Lung (tissue), 16 donors: Measurements from ENCODE around the gene OR8J1. TPM values are rescaled to one million over a fixed set of nuclear protein-coding genes. Genes with fewer than 3 reads are reported as not detected.

Experiments
- ATAC-seq: fragments of 200-7000 bp; cut with Tn5 transposase; one replicate; pipeline ENCODE4 v1.9.1; 2020; ENCODE audit warnings: moderate number of reproducible peaks; ENCODE audit not compliant: insufficient read depth, low FRiP score
- DNase-seq, 3 donors: peaks; one replicate each; pipeline ENCODE4 v3.0.0-alpha.2; 2013 to 2017
- H3K27ac ChIP-seq, 2 donors: one replicate each; pipeline ENCODE4 v1.5.1; 2013; ENCODE audit warnings: mild to moderate bottlenecking in 2 of 2, moderate library complexity in 2 of 2, control low read depth in 1 of 2, inconsistent platforms in 1 of 2, low read depth in 1 of 2, low read length in 1 of 2
- H3K27me3 ChIP-seq, 3 donors: one replicate each; pipeline ENCODE4 v1.5.1; 2013; ENCODE audit warnings: low read length in 2 of 3; ENCODE audit not compliant: control insufficient read depth in 3 of 3, insufficient read depth in 3 of 3
- H3K36me3 ChIP-seq, 4 donors: one replicate each; pipeline ENCODE4 v1.5.1; 2013; ENCODE audit warnings: low read length in 4 of 4, mild to moderate bottlenecking in 1 of 4, moderate library complexity in 1 of 4; ENCODE audit not compliant: control insufficient read depth in 4 of 4, insufficient read depth in 4 of 4
- H3K4me1 ChIP-seq, 5 donors: one replicate each; pipeline ENCODE4 v1.5.1; 2013; ENCODE audit warnings: low read length in 5 of 5, mild to moderate bottlenecking in 2 of 5, moderate library complexity in 1 of 5; ENCODE audit not compliant: control insufficient read depth in 5 of 5, insufficient read depth in 5 of 5
- H3K4me3 ChIP-seq: one replicate; pipeline ENCODE4 v1.5.1; 2013; ENCODE audit warnings: mild to moderate bottlenecking, control low read depth, moderate library complexity
- H3K9ac ChIP-seq, 2 donors: one replicate each; pipeline ENCODE4 v1.5.1; 2013; ENCODE audit warnings: low read length in 2 of 2, control low read depth in 1 of 2; ENCODE audit not compliant: insufficient read depth in 1 of 2
- H3K9me3 ChIP-seq, 4 donors: one replicate each; pipeline ENCODE4 v1.5.1; 2013; ENCODE audit warnings: low read length in 3 of 4, mild to moderate bottlenecking in 1 of 4, moderate library complexity in 1 of 4; ENCODE audit not compliant: control insufficient read depth in 4 of 4, insufficient read depth in 3 of 4
- CTCF ChIP-seq: IDR thresholded peaks from 2 replicates; pipeline ENCODE4 v1.5.1; 2012; ENCODE audit warnings: mild to moderate bottlenecking; ENCODE audit errors: control extremely low read depth, extremely low read depth
- WGBS, 2 donors: extraction: QIAGEN DNeasy Blood & Tissue Kit; methylation state at CpG; one replicate each; pipeline ENCODE4 v1.1.7; 2013; 5-methylcytosine and 5-hydroxymethylcytosine counted together
- long read RNA-seq, 5 donors: transcript quantifications; one replicate each; lab custom pipeline, GENCODE V29; 2026
- polyA plus RNA-seq, 2 donors: library from polyadenylated mRNA; stranded (reverse); fragments of 200-250 nt; gene quantifications; one replicate each; pipeline ENCODE4 v1.2.1, GENCODE V29; 2013
- total RNA-seq, 2 donors: library from RNA; depleted of rRNA in 1 of 2; stranded (reverse); fragments of >200 nt in 1 of 2; gene quantifications; one replicate each; pipeline ENCODE4 v1.2.1, GENCODE V29; 2014 to 2021
- donor health status: control.
- donor health status: control.
- donor health status: Bipolar disorder and iron deficiency.
- donor health status: healthy.
- donor health status: DM: yes; HTN: yes; CAD: no.

The OR8J1 gene, protein sequence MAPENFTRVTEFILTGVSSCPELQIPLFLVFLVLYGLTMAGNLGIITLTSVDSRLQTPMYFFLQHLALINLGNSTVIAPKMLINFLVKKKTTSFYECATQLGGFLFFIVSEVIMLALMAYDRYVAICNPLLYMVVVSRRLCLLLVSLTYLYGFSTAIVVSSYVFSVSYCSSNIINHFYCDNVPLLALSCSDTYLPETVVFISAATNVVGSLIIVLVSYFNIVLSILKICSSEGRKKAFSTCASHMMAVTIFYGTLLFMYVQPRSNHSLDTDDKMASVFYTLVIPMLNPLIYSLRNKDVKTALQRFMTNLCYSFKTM
- total RNA-seq (not detected), polyA plus RNA-seq (not detected)
- long read RNA-seq, donor 1: 0 reads
- long read RNA-seq, donor 2: 0 reads
- long read RNA-seq, donor 3: 0 reads
- long read RNA-seq, donor 4: 0 reads
- long read RNA-seq, donor 5: 0 reads

DNA sequence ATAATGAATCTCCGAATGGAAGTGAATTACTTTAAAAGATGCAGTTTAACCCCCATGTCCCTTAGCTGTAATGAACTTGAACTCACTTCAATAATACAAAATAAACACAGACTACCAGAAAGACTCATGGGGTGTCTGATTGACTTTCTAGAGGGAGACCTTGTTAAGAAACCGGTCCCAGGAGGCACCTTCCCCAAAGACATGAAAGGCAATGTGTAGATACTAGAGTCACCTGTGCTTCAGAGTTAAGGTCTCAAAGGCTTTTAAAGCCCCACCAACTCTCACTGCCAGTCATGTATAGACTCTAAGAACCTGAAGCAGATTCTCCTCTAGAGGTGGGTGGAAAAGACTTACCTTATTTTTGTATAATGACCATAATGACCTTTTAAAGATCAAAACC lies at the start of gene OR8J1:
TSS of gene OR8J1 (plus strand) at position 301 of the 400 bp plus-strand sequence. CDS start 5,956 bp downstream, outside the sequence.
- no peak for ATAC-seq
- WGBS, 2 donors: 68 to 89% methylated on average over 2 of the region's 2 CpGs
- H3K4me3 ChIP-seq: no peak within 1 kb of the TSS

GRCh38 chr11:56307836-56308235 lies 46.3 kb upstream of the OR8J1 start:
- H3K27ac ChIP-seq: no peak overlapping the region
- DNase-seq (no peak), ATAC-seq (no peak)
- 84 to 88% methylated on average over 3 of the region's 3 CpGs for WGBS, 2 donors
- H3K9ac ChIP-seq: no peak overlapping the region
- H3K27me3 ChIP-seq: no peaks in the 10 kb centered on the region
- no peaks in the 10 kb centered on the region for H3K36me3 ChIP-seq
- H3K4me1 ChIP-seq: no peaks in the 10 kb centered on the region
- no peak for TF ChIP-seq CTCF
- H3K9me3 ChIP-seq: peaks cover 0 to 8% (median 5%) of the 10 kb centered on the region in 4 donors
- H3K4me3 ChIP-seq: no peak overlapping the region

More for the DNA sequence above, at the start of gene OR8J1:
- H3K9ac ChIP-seq: no peak within 1 kb of the TSS
- H3K36me3 ChIP-seq: no peaks in the 10 kb centered on the region
- no peak for TF ChIP-seq CTCF
- no peaks in the 10 kb centered on the region for H3K9me3 ChIP-seq
- H3K27ac ChIP-seq: no peak within 1 kb of the TSS
- DNase-seq: no peak
- H3K4me1 ChIP-seq: no peaks in the 10 kb centered on the region
- H3K27me3 ChIP-seq: no peaks in the 10 kb centered on the region

- DNase-seq: no peak
- Histone ChIP-seq H3K27ac (no peak within 1 kb of the TSS), H3K36me3 (no peaks in the 10 kb centered on the region), H3K4me1 (no peaks in the 10 kb centered on the region), H3K9ac (no peak within 1 kb of the TSS), H3K9me3 (peaks cover 0 to 4% (median 2%) of the 10 kb centered on the region in 4 donors), H3K4me3 (no peak within 1 kb of the TSS), H3K27me3 (no peaks in the 10 kb centered on the region)
- ATAC-seq: no peak
- TF ChIP-seq CTCF: no peak
Observed at GRCh38 chr11:56314844-56315243, 39.2 kb upstream of the OR8J1 start, which contains the start of gene OR8K3. OR8K3 (plus strand) TSS chr11:56315144; CDS start chr11:56318307, 3,163 bp downstream.
